HG02852 (cell line): Measurements from ENCODE around the gene TRERF1.
"Not testable (repeated sequence)": the region's sequence is repeated elsewhere in the genome, so short reads cannot be mapped to it uniquely, and the experiment has no call there.

Source experiments
- ATAC-seq: cut with Tn5 transposase; IDR thresholded peaks from one replicate; pipeline ENCODE4 v1.9.1; 2021; ENCODE audit warnings: mild to moderate bottlenecking, moderate library complexity; ENCODE audit not compliant: unreplicated experiment

TRERF1 gene

DNA sequence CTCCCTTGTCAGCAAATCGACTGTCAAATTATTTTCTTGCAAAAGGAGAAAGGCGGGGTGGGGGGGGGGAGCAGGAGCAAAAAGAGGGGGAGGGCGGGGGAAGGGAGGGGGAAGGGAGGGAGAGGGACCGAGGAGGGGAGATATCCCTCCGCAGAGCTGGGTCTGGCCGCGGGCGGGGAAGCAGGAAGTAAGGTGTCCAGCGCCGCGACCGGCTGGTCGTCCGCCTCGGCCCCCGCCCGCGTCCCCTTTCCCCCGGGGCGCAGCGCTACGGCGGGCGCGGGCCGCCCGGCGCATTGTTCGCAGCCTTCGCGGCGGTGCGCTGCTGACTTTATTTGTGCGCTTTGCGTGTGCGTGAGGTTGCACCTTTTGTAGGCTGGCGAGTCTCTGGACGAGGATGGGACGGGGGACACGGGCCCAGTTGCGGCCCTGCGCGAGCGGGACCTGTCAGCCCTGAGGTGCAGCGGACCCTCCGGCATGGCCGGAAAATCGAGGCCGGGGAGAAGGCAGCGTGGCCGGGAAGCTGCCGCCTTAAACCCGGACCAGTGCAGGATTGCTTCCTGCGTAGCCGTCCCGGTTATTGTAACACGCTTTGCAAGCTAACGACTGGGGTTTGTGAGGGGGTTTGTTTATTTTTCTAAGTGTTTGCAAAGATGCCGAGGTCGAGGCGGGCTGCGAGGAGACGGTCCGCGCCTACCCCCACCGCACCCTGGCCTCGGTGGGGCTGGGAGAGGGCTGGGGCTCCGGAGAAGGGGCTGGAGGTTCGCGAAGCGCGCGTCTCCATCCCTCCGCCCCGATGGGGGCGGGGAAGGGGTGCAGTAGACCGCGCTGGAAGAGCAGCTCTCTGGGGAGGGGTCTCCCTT is 675 bp upstream of the TRERF1 start:
- ATAC-seq = peak; percentile 39

DNA sequence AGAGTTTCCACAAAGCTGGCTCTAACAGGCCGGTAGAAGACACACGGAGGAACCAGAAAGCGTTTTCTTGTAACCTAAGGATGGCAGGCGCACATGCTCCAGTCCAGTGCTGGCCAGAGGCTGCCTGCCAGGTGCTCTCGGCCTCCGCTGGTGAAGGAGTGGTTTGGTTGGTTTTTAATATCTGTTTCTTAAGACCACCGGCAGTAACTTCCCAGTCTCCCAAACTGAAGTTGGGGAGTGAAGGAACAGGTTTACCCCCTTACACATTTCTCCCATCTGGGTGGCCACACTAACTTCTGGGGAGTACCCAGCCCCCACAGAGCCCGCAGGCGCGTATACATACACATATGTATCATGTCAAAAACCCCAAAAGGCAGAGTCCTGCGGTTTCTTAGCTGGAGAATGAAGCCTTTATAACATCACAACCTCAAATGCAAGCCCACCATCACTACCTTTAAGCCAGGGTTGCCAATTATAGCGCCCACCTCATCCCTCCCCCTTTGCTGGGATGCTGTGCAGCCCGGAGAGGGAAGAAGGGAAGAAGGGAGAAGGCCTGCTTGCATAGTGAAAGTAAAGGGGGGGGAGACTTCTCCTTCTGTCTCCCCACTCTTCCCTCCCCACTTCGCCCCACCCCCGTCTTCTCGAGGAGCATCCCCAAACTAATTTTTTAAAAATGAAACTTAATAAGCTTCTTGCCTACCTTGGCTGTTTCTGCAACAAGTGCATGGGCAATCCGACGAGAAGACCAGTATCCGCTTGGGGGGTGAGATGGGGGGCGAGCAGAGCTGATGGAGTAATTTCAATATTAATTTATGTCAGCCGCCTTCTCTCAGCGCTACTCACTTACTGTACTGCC is 1.0 kb downstream of the TRERF1 start:
- ATAC-seq = no peak

DNA sequence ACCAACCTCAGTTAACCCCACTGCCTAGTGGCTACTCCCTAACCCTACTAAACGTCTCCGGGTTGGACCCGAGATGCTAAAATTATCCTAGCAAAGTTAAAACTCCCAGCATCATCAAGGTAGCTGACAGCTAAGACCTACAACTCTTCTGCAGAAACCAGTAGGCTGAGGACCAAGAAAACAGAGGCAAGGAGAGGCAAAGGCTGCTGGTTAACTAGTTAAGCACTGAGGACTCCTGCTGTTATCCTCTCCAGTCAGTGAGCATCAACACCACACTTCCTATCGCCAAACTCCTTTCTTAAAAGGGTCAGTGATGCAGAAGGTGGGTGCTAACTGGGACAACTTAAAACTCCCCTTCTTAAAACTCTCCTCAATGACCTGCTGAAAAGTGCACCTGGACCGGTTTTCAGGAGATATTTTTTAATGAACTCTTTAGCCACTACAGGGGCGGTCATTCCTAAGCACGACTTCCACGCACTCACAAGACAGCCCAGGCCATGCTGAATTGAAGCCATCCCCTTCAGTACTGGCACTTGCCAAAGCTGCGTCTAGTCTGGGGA is 1.7 kb downstream of the TRERF1 start:
- ATAC-seq = no peak

DNA sequence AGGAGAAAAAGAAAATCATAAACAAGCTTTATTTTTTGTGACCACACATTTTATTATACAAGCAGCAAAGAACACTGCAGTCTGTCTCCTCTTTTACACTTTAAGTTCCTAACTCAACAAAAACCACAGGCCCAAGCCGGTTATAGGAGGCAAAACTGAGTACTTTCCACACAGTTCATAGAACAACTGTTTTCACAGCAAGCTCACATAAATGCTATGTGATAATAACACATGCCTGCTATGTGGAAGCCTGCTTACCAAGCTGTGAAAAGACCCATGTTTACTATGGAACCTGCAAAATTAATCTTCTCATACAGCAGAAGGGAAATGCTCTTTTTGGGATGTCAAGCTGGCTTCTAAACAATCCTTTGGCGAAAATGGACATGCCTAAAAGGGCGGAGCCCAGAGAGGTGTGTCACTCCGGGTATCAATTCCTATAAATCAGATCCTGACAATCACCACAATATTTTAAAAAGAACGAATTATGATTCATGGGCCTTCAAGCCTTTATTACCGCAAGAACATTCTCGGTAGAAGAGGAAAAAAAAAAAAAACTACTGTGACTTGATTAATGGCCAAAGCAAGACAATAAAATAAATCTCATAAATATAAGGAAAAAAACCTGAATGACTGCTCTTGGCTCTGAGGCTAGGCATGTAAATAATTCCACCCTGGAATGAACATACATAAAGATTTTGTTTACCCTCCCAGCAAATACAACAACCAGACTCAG is 2.6 kb downstream of the TRERF1 start:
- no peak for ATAC-seq

DNA sequence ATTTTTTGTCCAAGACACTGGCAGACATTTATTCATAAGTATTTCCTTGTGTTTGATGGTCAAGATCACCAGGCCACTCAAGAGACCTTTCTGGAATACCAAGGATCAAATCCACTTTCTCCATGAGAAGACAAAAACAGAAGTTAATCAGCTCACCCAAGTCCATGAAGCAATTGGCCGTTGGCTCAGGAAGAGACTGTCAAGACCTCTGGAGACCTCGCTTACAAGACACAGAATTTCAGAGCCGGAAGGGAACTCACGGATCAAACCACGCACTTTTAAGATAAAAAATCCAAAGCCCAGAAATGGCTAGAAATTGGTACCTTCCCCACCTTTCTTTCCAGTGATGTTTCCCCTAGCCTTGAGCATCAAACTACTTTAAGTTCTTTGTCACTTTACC is 3.3 kb downstream of the TRERF1 start:
- ATAC-seq = no peak

DNA sequence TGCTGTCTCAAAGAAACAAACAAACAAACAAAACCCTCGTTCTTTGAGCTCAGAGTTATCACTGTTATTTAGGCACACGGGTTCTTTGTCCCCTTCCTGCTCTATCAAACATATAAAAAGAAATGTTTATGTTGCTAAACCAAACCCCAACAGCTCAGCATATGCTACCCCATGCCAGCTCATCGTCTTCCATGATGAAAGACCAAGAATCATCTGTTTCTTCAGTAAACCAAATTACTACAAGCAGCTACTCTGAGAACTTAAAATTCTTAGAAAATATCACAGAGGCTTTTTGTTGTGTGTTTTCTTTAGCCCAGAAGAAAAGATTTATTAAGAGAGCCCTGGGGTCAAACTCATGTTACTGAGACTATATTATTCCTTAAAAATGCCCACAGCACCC is 4.7 kb downstream of the TRERF1 start:
- ATAC-seq = no peak

DNA sequence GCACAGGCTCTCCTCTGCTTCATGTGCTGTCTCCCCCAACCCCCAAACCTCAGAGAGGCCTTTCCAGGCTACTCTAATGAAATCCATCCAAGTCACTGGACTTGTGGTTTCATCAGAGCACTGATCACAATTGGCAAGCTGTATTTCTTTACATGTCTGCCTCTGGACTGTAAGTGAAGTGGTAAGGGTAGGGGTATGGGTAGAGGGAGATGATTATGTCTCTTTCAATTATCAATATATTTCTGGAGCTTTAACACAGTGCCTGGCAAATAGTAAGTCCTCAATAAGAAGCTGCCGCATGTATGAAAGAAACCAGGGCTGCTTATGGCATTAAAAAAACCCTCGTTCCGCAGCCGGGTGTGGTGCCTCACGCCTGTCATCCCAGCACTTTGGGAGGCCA is 5.4 kb downstream of the TRERF1 start:
- no peak for ATAC-seq

DNA sequence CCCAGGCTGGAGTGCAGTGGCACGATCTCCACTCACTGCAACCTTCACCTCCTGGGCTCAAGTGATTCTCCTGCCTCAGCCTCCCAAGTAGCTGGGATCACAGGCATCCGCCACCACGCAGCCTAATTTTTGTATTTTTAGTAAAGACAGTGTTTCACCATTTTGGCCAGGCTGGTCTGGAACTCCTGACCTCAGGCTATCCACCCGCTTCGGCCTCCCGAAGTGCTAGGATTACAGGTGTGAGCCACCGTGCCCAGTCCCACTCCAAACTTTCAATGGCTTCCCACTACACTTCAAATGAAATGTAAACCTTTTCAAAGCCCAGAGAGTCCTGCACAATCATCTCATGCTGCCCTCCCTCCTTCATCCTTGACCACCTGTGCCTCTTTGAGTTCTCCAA is 5.8 kb downstream of the TRERF1 start:
- ATAC-seq = not testable (repeated sequence)

DNA sequence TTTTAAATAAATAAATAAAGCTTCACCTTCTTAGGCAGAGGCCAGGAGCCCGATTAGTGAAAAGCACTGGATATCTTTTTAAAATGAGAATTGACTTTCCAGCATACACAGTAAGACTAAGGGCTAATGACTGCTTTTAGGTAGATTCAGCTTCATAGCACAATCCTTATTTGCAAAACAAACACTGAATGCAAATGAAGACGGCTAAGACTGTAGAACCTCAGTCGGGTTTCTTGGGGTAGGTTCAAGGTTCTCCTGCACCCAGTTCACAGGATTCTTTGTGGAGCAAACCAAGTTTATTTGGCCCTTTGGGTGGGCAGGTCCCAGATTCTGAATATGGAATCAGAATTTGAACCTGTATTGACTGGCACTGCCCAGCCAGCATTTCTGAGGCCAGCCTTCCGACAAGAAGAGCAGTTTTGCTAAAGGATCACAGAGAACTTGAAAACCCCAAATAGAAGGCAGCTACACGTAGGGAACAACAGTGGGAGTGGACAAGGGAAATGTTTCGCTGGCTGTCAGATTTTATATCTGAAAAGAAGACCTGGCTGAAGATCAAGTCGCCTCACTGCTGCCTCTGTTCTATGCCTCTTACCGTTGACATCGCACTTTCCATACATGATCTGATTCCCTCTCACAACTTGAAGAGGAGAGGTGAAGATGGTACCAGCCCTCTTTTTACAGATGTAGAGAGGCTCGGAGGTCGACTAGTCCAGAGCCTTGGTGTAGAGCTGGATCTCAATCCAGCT is 8.2 kb downstream of the TRERF1 start:
- ATAC-seq = no peak

DNA sequence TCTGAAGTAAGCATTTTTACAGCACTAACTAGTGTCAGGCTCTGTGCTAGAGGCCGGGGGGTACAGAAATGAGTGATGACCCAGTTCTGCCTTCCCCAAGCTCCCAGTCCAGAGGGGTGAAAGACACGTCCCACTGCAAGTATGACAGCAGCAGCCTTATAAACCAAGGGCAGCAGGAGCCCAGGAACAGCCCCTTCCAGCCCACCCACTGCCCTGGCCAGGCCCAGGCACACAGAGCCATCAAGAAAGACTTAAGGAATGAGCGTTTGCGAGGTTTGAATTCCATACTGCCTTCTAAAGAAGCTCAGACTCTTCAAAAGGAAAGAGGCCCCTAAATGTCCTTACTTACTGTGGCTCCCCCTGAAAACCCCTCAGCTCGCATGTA is 10.0 kb downstream of the TRERF1 start:
- ATAC-seq = no peak

DNA sequence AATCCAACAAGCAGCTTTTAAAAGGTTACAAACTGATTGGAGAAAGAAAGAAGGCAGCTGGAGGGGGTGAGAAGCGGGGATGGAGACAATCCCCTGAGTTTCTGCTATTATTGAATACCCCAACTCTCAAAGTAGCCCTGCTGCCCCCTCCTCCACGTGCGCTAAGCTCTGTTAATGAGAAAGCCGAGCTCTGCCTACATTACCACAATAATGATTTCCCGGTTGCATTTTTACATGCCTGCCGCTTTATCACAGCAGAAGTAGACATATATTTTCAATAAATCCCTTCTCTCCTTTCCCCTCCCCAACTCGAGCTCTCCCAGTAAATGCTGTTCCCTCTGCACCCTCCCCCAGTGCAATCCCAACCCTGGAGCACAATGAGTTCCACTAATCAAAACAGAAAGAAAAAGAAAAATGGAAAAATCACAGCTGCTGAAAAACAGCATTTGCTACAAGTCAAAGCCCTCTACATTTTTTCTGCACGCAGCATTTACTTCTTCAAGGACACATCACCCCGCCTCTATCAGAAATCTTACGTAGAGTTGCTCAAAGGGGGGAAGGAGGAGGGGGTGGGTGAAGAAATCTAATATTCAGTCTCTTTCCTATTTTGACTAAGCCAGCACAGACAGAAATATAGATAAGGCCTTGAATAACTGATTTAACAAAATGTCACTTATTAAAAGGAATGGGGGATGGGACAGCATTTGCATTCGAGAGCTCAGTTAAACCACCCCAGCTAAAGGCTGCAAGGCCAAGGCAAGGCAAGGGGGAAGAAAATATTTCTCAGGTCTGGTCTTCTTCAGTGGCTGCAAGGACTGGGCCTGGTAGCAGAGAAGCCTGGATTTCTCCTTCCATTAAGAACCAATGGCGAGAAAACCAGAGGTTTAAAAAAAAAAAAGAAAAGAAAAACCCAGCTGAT is 10.7 kb downstream of the TRERF1 start:
- ATAC-seq = no peak

DNA sequence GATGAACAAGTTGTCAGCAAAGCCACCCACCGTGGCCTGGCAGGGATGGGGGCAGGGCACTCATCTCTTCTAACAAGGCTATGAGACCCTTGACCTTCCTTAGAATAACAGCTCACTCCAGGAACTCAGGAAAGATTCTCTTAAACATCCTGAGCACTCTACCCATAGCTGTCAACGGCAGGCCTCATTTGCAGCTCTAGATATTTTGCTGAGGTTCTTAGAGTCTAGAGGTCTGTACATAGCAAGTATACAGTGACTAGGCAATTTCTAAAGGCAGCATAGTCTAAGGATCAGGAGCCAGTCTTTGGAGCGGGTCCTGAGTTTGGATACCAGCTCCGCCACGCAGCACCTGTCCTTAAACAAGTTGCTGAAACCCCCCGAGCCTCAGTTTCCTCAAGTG is 11.7 kb downstream of the TRERF1 start:
- no peak for ATAC-seq

DNA sequence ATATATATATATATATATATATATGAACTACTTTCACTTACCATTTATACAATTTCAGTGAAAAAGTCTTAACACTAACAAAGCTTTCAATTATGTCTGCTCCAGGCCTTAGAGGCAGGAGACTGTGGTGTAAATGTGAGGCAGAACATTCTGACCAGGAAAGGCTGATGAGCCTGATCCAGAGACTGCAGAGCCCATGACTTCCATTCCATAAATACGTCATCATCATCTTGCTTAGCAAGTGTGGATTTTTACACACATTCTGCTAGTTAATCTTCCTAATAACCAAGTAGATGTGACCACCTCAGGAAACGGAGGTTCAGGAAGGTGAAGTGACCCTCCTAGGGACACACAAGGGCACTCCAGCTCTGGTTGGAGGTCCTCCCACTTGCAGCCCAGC is 14.9 kb downstream of the TRERF1 start:
- no peak for ATAC-seq

DNA sequence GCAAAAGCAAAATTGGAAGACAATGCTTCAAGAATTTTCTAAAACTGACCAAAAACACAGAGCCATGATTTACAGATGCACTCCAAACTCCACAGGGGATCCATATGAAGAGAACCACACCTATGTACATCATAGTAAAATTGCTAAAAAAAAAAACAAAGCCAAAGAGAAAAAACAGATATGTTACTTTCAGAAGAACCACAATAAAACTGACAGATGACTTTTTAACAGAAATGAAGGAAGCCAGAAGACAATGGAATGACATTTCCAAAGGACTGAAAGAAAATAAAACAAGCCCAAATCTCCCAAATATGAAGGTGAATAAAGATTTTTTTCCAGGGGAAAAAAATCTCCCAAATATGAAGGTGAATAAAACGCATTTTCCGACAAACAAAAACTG is 17.5 kb downstream of the TRERF1 start:
- ATAC-seq = no peak

DNA sequence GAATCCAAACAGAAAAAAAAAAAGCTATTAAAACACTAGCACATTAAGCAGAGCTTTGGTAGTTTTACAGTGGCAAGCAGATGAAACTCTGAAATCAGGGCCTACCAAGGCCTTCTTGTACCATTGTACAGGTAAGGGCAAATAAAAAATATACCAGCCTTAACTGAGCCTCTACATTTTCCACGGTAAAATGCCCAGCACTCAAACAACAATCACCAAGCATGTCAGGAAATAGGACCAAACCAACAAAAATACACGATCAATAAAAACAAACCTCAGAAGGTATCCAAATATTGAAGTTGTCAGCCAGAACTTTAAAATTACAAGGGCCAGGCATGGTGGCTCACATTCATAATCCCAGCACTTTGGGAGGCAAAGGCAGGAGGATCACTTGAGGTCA is 18.3 kb downstream of the TRERF1 start:
- no peak for ATAC-seq

DNA sequence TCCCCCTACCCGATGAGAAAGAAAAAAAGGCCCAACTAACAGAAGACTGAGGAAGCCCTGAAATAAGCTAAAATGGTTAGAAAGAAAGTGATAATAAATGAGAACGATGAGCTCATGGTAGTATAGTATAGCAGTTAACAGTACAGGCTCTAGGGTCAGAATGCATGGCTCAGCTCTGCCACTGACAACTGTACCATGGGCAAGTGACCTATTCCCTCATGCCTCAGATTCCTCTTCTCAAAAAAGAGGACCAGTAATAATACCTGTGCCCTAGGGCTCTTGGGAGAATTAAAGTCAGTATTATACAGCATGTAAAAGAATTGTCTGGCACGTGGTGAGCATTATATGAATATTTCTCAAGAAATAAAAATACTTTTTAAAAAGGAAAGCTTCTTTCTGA is 19.8 kb downstream of the TRERF1 start:
- ATAC-seq = no peak

DNA sequence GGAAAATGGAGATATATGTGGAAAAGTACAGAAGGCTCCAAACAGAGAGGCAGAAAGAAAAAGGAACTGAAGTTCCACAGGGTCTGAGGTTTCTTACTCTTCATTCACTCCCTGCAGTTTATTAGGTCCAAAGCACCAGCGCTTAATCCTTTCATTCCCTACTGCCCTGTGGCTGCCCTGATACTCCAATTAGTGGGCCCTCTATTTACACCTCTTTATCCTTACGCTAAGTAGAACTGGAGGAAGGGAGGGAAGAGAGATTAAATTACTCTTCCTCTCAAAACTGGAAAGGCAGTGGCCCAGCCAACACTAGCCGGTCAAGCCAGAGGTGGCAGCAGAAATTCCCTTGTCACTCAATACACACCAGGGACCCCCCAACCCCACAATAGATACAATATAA is 20.4 kb downstream of the TRERF1 start:
- no peak for ATAC-seq

DNA sequence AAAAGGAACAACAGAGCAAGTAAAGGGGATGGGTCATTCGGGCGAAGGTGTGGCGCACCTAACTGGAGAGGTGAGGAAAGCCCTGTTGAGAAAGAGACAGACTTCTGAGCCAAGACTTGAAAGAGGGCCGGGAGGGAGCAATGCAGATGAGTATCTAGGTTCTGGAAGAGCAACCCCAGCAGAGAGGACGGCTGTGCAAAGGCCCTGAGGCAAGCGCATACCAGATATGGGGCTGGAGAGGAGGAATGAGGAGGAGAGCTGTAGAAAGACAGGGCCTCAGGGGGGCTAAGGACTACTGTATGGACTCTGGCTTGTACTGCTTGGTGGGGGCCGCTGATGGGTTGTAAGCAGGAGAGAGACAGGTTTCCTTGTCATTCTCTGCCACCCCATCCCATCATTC is 21.9 kb downstream of the TRERF1 start:
- no peak for ATAC-seq

DNA sequence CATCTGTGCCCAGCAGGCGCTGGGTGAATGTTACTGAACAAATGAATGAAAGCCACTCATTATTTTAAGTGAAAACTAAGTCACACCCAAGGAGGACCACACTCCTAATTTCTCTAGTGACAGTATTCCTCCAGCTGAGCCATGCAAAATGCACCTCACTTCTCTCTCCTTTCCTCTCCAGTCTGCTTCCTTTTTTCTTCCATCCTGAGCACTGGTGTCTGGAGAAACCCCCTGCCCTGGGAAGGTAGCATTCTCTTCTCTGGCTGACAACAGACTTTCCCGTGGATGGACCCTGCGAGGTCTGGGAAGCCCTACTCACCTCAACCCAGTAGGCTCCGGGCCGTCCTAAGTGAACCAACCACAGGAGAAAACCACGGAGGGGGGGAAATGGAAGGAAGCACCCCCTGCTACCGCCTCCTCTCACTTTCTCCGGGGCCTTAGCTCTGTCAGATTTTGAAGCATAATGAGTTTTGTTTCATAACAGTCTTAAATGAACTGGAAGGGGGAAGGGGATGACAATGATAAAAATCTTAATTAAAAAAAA is 22.6 kb downstream of the TRERF1 start:
- no peak for ATAC-seq
